IMR-90 (cell line): ENCODE data around the gene ABL1.

Experiments
- CEBPB ChIP-seq: IDR thresholded peaks from 2 replicates; pipeline ENCODE4 v1.6.1; 2012; ENCODE audit warnings: low read depth, low read length, improper control_type of control experiment
- CHD1 ChIP-seq: IDR thresholded peaks from 2 replicates; pipeline ENCODE4 v1.6.1; 2012; ENCODE audit warnings: low read depth, low read length, improper control_type of control experiment
- CTCF ChIP-seq: conservative IDR thresholded peaks from 2 replicates; pipeline ENCODE4 v1.5.1; 2012; ENCODE audit warnings: mild to moderate bottlenecking, low read depth, low read length, improper control_type of control experiment
- ELK1 ChIP-seq: fragments of 150-350 bp; IDR thresholded peaks from 2 replicates; pipeline ENCODE4 v1.6.1; 2016; ENCODE audit warnings: low read depth, mild to moderate bottlenecking, low read length, moderate library complexity, borderline replicate concordance
- MAFK ChIP-seq: IDR thresholded peaks from 2 replicates; pipeline ENCODE4 v1.6.1; 2012; ENCODE audit warnings: low read depth, low read length, improper control_type of control experiment
- MXI1 ChIP-seq: IDR thresholded peaks from 2 replicates; pipeline ENCODE4 v1.6.1; 2012; ENCODE audit warnings: low read depth, mild to moderate bottlenecking, low read length, moderate library complexity, borderline replicate concordance
- NFE2L2 ChIP-seq: fragments of 150-350 bp; IDR thresholded peaks from 2 replicates; pipeline ENCODE4 v1.6.1; 2016; ENCODE audit warnings: low read depth, mild to moderate bottlenecking, low read length
- POLR2A ChIP-seq: IDR thresholded peaks from 2 replicates; pipeline ENCODE4 v1.6.1; 2012; ENCODE audit warnings: mild to moderate bottlenecking, low read depth, low read length
- RAD21 ChIP-seq: IDR thresholded peaks from 2 replicates; pipeline ENCODE4 v1.6.1; 2012; ENCODE audit warnings: low read length, improper control_type of control experiment
- RFX5 ChIP-seq: IDR thresholded peaks from 2 replicates; pipeline ENCODE4 v1.8.0; 2012; ENCODE audit warnings: low read depth, mild to moderate bottlenecking, low read length, moderate library complexity
- USF2 ChIP-seq: fragments of 150-350 bp; IDR thresholded peaks from 2 replicates; pipeline ENCODE4 v1.6.1; 2017; ENCODE audit warnings: mild to moderate bottlenecking, antibody characterized with exemption, low read length, low read depth

- TF ChIP-seq RFX5 (no peak), POLR2A (no peak; the same call in 1 of the 2 replicates), CTCF (no peak), MXI1 (no peak), RAD21 (no peak), CHD1 (no peak), USF2 (no peak), CEBPB (no peak), MAFK (no peak), NFE2L2 (no peak), ELK1 (no peak)
Measured at GRCh38 chr9:130896233-130897014, 61.4 kb downstream of the ABL1 start, which contains the start of gene QRFP.
